ENCODE measurements around the gene CACNA1G. TPM values are rescaled to one million over a fixed set of nuclear protein-coding genes. Genes with fewer than 3 reads are reported as not detected.

The CACNA1G gene
- total RNA-seq, 2 experiments from 2014 or later: not detected

- no peak for DNase-seq (ENCODE audit: low spot score)
- Histone ChIP-seq H3K9me2 (ENCODE audit: insufficient read depth, low read length) (no peaks in the 10 kb centered on the region), H3K36me3 (ENCODE audit: insufficient read depth, low read length) (no peaks in the 10 kb centered on the region), H4K20me1 (ENCODE audit: insufficient read depth, low read length) (no peaks in the 10 kb centered on the region), H2AFZ (ENCODE audit: low read length) (no peak overlapping the region), H3K27ac (ENCODE audit: low read depth, low read length, poor library complexity, severe bottlenecking) (no peak overlapping the region), H3K4me1 (ENCODE audit: insufficient read depth, low read length, poor library complexity, severe bottlenecking) (no peaks in the 10 kb centered on the region), H3K9me3 (ENCODE audit: low read length) (no peaks in the 10 kb centered on the region), H3K4me3 (ENCODE audit: low read depth, low read length, poor library complexity, severe bottlenecking) (no peak overlapping the region), H3K79me2 (ENCODE audit: insufficient read depth, low read depth, low read length) (no peaks in the 10 kb centered on the region), H3K4me2 (ENCODE audit: low read length) (no peak overlapping the region)
- BruUV-seq (replicated peaks): no TSS peak
- intact Hi-C loops (cut with micrococcal nuclease; ENCODE audit: unreplicated experiment): no loop called here
- ChIA-PET POLR2A (no interaction called here), CTCF (ENCODE audit: unreplicated experiment) (no interaction called here)
- no peak for TF ChIP-seq EZH2phosphoT487 (IDR thresholded peaks at IDR 0.05; ENCODE audit: borderline replicate concordance, low read depth, low read length)
- no peak for TF ChIP-seq CTCF (conservative IDR thresholded peaks at IDR 0.05; ENCODE audit: low read length)
Observed at GRCh38 chr17:50569592-50569991, 9.1 kb downstream of the CACNA1G start.

- CTCF ChIA-PET (ENCODE audit: unreplicated experiment): no interaction called here
- Histone ChIP-seq H3K36me3 (ENCODE audit: insufficient read depth, low read length) (no peaks in the 10 kb centered on the region), H3K9me2 (ENCODE audit: insufficient read depth, low read length) (no peaks in the 10 kb centered on the region), H3K4me1 (ENCODE audit: insufficient read depth, low read length, poor library complexity, severe bottlenecking) (no peaks in the 10 kb centered on the region), H3K4me2 (ENCODE audit: low read length) (no peak overlapping the region), H3K79me2 (ENCODE audit: insufficient read depth, low read depth, low read length) (no peaks in the 10 kb centered on the region), H3K4me3 (ENCODE audit: low read depth, low read length, poor library complexity, severe bottlenecking) (no peak overlapping the region), H4K20me1 (ENCODE audit: insufficient read depth, low read length) (no peaks in the 10 kb centered on the region), H3K27ac (ENCODE audit: low read depth, low read length, poor library complexity, severe bottlenecking) (no peak overlapping the region), H3K9me3 (ENCODE audit: low read length) (no peaks in the 10 kb centered on the region), H2AFZ (ENCODE audit: low read length) (no peak overlapping the region)
- POLR2A ChIA-PET: no interaction called here
- BruUV-seq (replicated peaks): no TSS peak
- TF ChIP-seq EZH2phosphoT487 (IDR thresholded peaks at IDR 0.05; ENCODE audit: borderline replicate concordance, low read depth, low read length) (no peak), CTCF (conservative IDR thresholded peaks at IDR 0.05; ENCODE audit: low read length) (no peak)
- intact Hi-C loops (cut with micrococcal nuclease; ENCODE audit: unreplicated experiment): no loop called here
- DNase-seq (ENCODE audit: low spot score): no peak
Observed at GRCh38 chr17:50570032-50570431, 9.5 kb downstream of the CACNA1G start.

DNA sequence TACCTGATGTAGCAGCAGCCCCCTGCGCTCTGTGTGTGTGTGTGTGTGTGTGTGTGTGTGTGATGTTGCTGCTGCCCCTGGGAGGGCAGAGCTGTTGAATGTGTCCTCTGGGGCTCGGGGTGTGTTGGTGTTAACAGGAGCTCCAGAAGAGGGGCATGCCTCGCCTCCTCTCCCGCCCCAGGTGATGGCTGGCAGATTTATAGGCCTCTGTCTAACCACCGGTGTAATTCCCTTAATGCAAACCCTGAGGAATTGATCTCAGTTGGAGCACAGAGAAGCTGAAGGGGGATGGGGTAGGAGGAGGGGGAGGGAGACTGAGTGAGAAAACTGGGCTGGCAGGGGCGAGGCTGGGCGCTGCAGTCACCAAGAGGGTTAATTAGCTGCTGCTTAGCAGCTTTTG lies 10.0 kb downstream of the CACNA1G start:
- ChIA-PET CTCF (ENCODE audit: unreplicated experiment) (no interaction called here), POLR2A (interaction anchor here (0.6 kb wide), 1 partner anchor 492 kb away, joined by 3 read pairs; no protein-coding TSS in a partner anchor)
- no peak for DNase-seq (ENCODE audit: low spot score)
- TF ChIP-seq CTCF (conservative IDR thresholded peaks at IDR 0.05; ENCODE audit: low read length): no peak
- no peak for TF ChIP-seq EZH2phosphoT487 (IDR thresholded peaks at IDR 0.05; ENCODE audit: borderline replicate concordance, low read depth, low read length)
- intact Hi-C loops (cut with micrococcal nuclease; ENCODE audit: unreplicated experiment): no loop called here
- no peaks in the 10 kb centered on the region for H4K20me1 ChIP-seq (ENCODE audit: insufficient read depth, low read length)
- H3K4me3 ChIP-seq (ENCODE audit: low read depth, low read length, poor library complexity, severe bottlenecking): no peak overlapping the region
- no peaks in the 10 kb centered on the region for H3K36me3 ChIP-seq (ENCODE audit: insufficient read depth, low read length)
- no peak overlapping the region for H2AFZ ChIP-seq (ENCODE audit: low read length)
- no peaks in the 10 kb centered on the region for H3K79me2 ChIP-seq (ENCODE audit: insufficient read depth, low read depth, low read length)
- no peaks in the 10 kb centered on the region for H3K9me3 ChIP-seq (ENCODE audit: low read length)
- H3K9me2 ChIP-seq (ENCODE audit: insufficient read depth, low read length): no peaks in the 10 kb centered on the region
- BruUV-seq (replicated peaks): no TSS peak
- H3K27ac ChIP-seq (ENCODE audit: low read depth, low read length, poor library complexity, severe bottlenecking): no peak overlapping the region
- H3K4me1 ChIP-seq (ENCODE audit: insufficient read depth, low read length, poor library complexity, severe bottlenecking): no peaks in the 10 kb centered on the region
- no peak overlapping the region for H3K4me2 ChIP-seq (ENCODE audit: low read length)
